Measurements from ENCODE around the gene ABHD16A.
A peak's percentile ranks its signal among the peaks of the same experiment; 100 is the strongest.

The ABHD16A gene

GRCh38 chr6:31660381-31661261, 42.5 kb downstream of the ABHD16A start, which contains the start of gene C6orf47:
TSS of gene C6orf47 (minus strand) at chr6:31660778. CDS start at chr6:31659947, 831 bp downstream.
- peak; percentile 70 for DNase-seq

GRCh38 chr6:31659649-31660380, 43.3 kb downstream of the ABHD16A start:
- no peak for DNase-seq

GRCh38 chr6:31658983-31659648, 44.0 kb downstream of the ABHD16A start:
- DNase-seq, result no peak

GRCh38 chr6:31658158-31658688, 44.9 kb downstream of the ABHD16A start:
- no peak for DNase-seq

GRCh38 chr6:31657406-31658157, 45.5 kb downstream of the ABHD16A start:
- DNase-seq, result no peak

GRCh38 chr6:31655349-31656237, 47.5 kb downstream of the ABHD16A start, which contains the start of gene APOM:
TSS of gene APOM (plus strand) at chr6:31655894. CDS start at chr6:31655967, 73 bp downstream.
- DNase-seq, result no peak

GRCh38 chr6:31654574-31655348, 48.4 kb downstream of the ABHD16A start:
- DNase-seq, result no peak

GRCh38 chr6:31652925-31653724, 50.0 kb downstream of the ABHD16A start:
- peak; percentile 83 for DNase-seq

GRCh38 chr6:31651602-31652191, 51.4 kb downstream of the ABHD16A start:
- DNase-seq, result no peak

- no peak for DNase-seq
Observed at GRCh38 chr6:31645325-31645724, 57.8 kb downstream of the ABHD16A start.

GRCh38 chr6:31643818-31644454, 59.2 kb downstream of the ABHD16A start:
- DNase-seq, result no peak

- no peak for DNase-seq
Observed at GRCh38 chr6:31642798-31643570, 60.1 kb downstream of the ABHD16A start.

- no peak for DNase-seq
Observed at GRCh38 chr6:31641370-31641769, 61.8 kb downstream of the ABHD16A start.

GRCh38 chr6:31640612-31641011, 62.5 kb downstream of the ABHD16A start:
- DNase-seq, result no peak

- DNase-seq, result no peak
Observed at GRCh38 chr6:31639449-31639861, 63.7 kb downstream of the ABHD16A start.

GRCh38 chr6:31639043-31639442, 64.1 kb downstream of the ABHD16A start:
- no peak for DNase-seq
